HG03520 (cell line): ENCODE results near the gene MSMB.
"Not testable (repeated sequence)": the region's sequence is repeated elsewhere in the genome, so short reads cannot be mapped to it uniquely, and the experiment has no call there.

ENCODE experiments used
- ATAC-seq: cut with Tn5 transposase; IDR thresholded peaks from one replicate; pipeline ENCODE4 v1.9.1; 2021; ENCODE audit warnings: mild to moderate bottlenecking, moderate library complexity; ENCODE audit not compliant: unreplicated experiment

MSMB gene

GRCh38 chr10:46046261-46046660 is at the start of gene MSMB:
MSMB (minus strand) TSS chr10:46046269; CDS start chr10:46046237, 32 bp downstream.
- no peak for ATAC-seq

GRCh38 chr10:46094931-46095750 is 49.1 kb upstream of the MSMB start:
- no peak for ATAC-seq

DNA sequence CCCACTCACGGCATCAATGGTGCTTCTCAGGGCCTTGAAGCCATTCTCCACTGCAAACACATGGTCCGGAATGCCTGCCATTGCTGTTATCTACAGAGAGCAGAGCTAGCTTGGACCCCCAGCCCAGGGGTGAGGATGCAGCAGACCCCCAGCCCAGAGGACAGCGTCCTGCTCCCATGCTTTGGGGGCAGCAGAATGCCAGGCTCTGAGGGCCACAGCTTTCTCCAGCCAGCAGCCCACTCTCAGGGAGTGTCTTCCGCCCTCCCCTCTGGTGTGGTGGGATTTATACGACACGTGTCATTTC is 48.1 kb upstream of the MSMB start:
- no peak for ATAC-seq

GRCh38 chr10:46093316-46094196 is 47.5 kb upstream of the MSMB start:
- ATAC-seq, result not testable (repeated sequence)

DNA sequence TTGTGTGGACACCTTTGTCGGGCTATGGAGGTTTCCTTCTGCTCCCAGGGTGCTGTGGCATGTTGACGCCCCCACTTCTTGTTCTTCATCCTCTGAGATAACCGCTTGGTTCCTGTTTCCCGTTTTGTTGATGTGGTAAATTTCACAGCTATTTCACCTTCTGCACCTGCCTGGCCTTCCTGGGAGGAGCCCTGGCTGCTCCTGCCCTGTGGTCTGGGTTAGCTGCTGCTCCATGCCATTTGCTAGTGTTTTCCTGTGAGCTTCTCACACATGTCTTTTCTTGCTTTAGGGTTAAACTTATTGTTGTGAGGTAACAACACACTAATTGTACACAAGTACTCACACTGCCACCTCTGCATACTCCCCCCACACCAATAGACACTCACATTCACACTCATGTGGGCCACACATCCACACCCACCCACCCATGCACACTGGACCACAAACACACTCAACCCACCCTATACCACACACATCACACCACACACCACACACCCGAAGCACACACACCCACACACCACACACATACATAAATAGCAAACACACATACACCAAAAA is 46.5 kb upstream of the MSMB start:
- ATAC-seq, result no peak

DNA sequence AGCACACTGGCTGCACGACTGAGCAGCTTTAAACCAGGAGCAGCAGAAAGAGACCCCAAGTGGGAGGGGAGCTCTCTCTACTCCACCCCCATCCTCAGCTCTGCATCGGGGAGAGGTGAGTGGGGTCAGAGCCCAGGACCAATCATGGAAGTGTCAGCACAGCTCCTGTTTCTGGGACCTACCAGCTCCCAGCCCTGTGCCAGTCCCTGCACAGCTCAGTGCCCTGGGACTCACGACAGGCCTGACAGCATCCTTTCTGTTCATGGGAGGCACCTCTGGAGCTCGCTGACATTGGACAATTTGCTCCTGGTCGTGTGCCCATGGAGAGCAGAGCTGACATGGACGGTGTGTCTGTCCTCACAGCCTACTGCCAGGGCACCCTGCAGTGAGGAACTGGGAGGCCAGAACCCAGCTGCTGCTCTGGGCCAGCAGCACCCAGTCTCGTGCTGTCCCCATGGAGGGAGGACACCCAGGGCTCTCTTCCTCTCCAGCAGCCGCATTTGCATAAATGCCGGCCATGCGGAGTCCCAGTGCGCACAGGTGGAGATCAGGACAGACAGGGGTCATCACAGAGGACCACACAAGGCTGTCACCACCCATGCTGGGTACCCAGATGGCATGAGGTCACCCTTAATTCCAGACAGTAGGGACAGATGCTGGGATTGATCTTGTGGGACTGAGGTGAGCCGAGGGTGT is 45.9 kb upstream of the MSMB start:
- ATAC-seq, result no peak

DNA sequence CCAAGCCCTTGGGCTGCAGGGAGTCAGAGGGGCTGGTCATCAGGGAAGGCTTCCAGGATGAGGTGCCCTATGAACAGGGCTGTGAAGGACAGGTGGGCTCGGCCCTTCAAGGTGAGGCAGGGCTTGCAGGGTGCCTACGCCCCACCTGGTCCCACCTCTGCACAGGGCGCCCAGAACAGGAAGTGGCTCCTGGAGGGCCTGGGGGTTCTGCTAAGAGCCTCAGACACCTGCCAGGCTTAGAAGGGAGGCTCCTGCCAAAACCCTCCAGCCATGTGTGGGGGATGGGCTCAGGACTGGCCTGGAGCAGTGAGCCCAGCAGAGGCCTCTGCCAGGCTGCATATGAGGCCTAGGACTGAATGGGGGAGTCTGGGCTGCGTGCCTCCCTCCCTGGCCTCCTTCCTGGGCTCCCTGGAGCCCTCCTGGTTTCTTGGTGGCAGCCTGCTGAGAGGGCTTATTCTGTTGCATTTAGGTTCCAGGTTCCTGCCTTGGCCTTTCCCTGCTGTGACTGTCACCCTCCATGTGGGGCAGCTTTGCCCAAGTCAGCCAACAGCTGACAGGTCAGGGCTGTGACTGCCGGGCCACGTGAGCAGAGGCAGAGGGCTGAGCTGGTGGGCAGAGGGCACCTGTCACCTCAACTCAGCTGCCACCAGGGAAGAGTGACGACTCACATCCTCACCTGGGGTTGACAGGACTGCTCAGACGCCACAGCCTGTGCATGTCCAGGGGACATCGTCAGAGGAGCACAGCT is 45.2 kb upstream of the MSMB start:
- no peak for ATAC-seq

DNA sequence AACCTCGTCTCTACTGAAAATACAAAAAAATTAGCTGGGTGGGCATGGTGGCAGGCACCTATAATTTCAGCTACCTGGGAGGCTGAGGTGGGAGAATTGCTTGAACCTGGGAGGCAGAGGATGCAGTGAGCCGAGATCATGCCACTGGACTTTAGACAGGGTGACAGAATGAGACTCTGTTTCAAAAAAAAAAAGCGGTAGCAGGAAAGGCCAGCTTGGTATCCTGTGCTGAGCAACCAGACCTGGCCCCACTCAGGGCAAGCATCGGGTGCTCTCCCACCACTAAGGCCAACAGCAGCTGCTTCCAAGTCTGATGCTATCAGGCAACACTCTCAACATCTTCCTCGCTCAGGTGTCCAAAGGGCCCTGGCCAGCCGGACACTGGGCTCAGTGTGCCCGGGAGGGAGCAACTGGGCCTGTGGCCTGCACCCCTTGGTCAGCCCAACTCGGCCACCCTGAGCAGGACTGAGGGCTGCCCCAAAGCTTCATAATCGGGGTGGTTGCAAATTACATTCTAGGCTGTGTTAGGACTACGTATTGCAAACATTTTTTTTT is 44.3 kb upstream of the MSMB start:
- ATAC-seq, result no peak

DNA sequence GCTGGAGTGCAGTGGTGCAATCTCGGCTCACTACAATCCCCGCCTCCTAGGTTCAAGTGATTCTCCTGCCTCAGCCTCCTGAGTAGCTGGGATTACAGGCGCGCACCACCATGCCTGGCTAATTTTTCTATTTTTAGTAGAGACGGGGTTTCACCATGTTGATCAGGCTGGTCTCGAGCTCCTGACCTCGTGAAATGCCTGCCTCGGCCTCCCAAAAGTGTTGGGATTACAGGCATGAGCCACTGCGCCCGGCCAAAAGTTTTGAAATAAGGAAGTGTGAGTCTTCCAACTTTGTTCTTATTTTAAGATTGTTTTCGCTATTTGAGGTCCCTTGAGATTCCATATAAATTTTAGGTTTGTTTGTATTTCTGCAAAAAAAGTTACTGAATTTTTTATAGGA is 41.3 kb upstream of the MSMB start:
- not testable (repeated sequence) for ATAC-seq

GRCh38 chr10:46084321-46085165 is 38.5 kb upstream of the MSMB start:
- ATAC-seq, result no peak

- no peak for ATAC-seq
Measured at GRCh38 chr10:46080886-46081285, 34.8 kb upstream of the MSMB start.

DNA sequence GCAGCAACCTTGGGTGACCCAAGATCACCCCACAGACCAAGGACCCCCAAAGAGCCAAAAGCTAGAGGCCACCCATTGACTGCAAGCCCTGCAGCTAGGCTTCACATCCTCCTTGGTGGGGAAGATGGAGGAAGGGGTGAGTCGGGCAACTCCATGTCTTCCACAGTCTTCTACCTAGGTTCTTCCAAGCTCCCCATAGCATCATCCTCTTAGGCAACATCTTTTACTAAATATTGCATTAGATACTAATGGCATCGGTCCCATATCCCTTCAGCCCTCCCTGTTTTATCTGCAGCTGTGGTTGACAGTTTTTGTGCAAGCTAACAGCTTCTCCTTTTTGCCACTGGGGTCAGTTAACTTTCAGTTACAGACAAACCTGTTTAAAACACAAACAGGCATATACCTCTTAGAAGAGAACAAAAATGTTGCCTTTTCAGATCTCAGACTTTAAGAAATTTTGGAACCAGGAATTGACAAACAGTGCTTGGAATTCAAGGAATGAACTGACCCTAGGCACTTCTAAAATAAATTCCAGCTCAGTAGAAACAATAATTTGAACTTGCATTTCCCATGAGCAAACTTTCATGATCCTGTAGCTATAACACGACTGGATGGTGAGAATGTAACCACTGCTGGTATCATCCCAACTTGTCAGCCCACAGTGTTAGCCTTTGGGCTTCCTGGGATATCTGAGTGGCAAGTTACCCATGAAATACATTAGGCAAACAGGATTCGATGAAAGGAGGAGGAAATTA is 33.9 kb upstream of the MSMB start:
- ATAC-seq, result no peak

GRCh38 chr10:46077731-46078413 is 31.8 kb upstream of the MSMB start:
- no peak for ATAC-seq

GRCh38 chr10:46077141-46077554 is 31.1 kb upstream of the MSMB start:
- no peak for ATAC-seq

DNA sequence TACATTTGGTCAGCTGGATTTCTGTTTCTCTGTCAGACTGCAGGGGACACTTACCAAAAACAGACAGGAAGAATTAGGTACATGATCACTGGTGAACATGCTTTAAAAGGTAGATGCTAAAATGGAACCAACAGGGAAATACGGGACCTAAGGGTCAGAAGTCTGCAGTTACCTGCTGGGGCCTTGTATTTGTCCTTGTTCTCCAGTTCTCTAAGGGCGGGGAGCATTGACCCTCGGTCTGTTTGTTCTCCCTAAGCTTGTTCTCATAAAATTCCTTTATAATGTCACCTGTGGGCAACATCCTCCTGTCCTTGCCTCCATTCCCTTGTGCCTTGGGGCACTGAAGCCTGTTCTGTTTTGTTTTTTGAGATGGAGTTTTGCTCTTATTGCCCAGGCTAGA is 29.8 kb upstream of the MSMB start:
- ATAC-seq, result no peak

GRCh38 chr10:46074196-46074946 is 28.3 kb upstream of the MSMB start:
- no peak for ATAC-seq

DNA sequence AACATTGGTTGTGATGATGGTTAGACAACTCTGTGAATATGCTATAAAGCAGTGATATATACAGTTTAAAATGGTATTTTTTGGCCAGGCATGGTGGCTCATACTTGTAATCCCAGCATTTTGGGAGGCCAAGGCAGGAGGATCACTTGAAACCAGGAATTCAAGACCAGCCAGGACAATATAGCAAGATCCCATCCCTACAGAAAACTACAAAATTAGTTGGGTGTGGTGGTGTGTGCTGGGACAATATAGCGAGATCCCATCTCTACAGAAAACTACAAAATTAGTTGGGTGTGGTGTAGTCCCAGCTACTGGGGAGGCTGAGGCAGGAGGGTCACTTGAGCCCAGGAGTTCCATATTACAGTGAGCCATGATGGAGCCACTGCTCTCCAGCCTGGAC is 27.5 kb upstream of the MSMB start:
- ATAC-seq, result no peak
